GM23338 (cell line): ENCODE measurements around the gene CLOCK.

Experiments used
- CREB1 ChIP-seq: fragments of 250-450 bp; sonication (Bioruptor Pico); IDR thresholded peaks from 2 replicates; pipeline ENCODE4 v1.5.0; 2020; ENCODE audit warnings: low read depth, mild to moderate bottlenecking, moderate library complexity
- EZH2 ChIP-seq: fragments of 200-600 bp; sonication (generic); IDR thresholded peaks from one replicate; pipeline ENCODE4 v1.8.0; 2017; ENCODE audit warnings: antibody characterized with exemption, mild to moderate bottlenecking, low read depth; ENCODE audit not compliant: unreplicated experiment
- EZH2phosphoT487 ChIP-seq: fragments of 200-600 bp; sonication (generic); IDR thresholded peaks from one replicate; pipeline ENCODE4 v1.8.1; 2018; ENCODE audit warnings: antibody characterized with exemption; ENCODE audit not compliant: unreplicated experiment
- JUNB ChIP-seq: IDR thresholded peaks from one replicate; pipeline ENCODE4 v1.6.1; 2016; ENCODE audit warnings: antibody characterized with exemption; ENCODE audit not compliant: unreplicated experiment
- NANOG ChIP-seq: IDR thresholded peaks from 2 replicates; pipeline ENCODE4 v1.6.1; 2016; ENCODE audit warnings: antibody characterized with exemption, borderline replicate concordance
- POLR2AphosphoS5 ChIP-seq: IDR thresholded peaks from 2 replicates; pipeline ENCODE4 v1.6.1; 2016; ENCODE audit warnings: antibody characterized with exemption, low read depth
- ZNF331 ChIP-seq: fragments of 250-450 bp; sonication (Bioruptor Pico); IDR thresholded peaks from 2 replicates; pipeline ENCODE4 v1.5.0; 2020; ENCODE audit warnings: low read depth, mild to moderate bottlenecking, moderate library complexity
- TF ChIP-seq, protein P1 (sequence below), 2 experiments: fragments of 200-600 bp in 1 of 2; sonication (generic) in 1 of 2; conservative IDR thresholded peaks; 2 replicates each; pipeline versions ENCODE4 v1.5.1 to v1.6.1; 2016 to 2017; ENCODE audit warnings: antibody characterized with exemption in 2 of 2, low read depth in 2 of 2, mild to moderate bottlenecking in 2 of 2, moderate library complexity in 1 of 2
- TF ChIP-seq, protein P2 (sequence below): IDR thresholded peaks from one replicate; pipeline ENCODE4 v1.6.1; 2018; ENCODE audit warnings: antibody characterized with exemption; ENCODE audit not compliant: unreplicated experiment
- TF ChIP-seq, protein P3 (sequence below): IDR thresholded peaks from 2 replicates; pipeline ENCODE4 v1.6.1; 2016; ENCODE audit warnings: antibody characterized with exemption

DNA sequence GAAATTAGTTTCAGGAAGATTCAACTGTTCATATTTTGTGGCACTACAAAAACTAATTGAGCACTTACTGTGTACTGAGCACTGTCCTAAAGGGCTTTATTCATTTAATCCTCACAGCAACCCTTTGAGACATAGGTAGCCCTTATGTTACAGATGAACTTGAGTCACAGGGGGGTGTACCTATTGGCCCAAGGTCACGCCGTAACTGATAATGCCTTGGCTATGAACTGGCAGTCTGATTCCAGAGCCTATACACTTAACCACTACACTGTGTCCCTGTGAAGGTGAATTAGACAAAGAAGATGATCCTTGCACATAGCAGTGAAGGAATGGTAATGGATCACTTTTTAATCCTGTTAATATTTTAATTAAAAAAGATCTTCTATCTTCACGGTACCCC, 138.9 kb downstream of the CLOCK start:
- TF ChIP-seq, protein P1, sequence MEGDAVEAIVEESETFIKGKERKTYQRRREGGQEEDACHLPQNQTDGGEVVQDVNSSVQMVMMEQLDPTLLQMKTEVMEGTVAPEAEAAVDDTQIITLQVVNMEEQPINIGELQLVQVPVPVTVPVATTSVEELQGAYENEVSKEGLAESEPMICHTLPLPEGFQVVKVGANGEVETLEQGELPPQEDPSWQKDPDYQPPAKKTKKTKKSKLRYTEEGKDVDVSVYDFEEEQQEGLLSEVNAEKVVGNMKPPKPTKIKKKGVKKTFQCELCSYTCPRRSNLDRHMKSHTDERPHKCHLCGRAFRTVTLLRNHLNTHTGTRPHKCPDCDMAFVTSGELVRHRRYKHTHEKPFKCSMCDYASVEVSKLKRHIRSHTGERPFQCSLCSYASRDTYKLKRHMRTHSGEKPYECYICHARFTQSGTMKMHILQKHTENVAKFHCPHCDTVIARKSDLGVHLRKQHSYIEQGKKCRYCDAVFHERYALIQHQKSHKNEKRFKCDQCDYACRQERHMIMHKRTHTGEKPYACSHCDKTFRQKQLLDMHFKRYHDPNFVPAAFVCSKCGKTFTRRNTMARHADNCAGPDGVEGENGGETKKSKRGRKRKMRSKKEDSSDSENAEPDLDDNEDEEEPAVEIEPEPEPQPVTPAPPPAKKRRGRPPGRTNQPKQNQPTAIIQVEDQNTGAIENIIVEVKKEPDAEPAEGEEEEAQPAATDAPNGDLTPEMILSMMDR (conservative IDR thresholded peaks at IDR 0.05; ENCODE audit: low read depth in 2 of 2), result no peak
- TF ChIP-seq EZH2, result no peak
- TF ChIP-seq, protein P2, sequence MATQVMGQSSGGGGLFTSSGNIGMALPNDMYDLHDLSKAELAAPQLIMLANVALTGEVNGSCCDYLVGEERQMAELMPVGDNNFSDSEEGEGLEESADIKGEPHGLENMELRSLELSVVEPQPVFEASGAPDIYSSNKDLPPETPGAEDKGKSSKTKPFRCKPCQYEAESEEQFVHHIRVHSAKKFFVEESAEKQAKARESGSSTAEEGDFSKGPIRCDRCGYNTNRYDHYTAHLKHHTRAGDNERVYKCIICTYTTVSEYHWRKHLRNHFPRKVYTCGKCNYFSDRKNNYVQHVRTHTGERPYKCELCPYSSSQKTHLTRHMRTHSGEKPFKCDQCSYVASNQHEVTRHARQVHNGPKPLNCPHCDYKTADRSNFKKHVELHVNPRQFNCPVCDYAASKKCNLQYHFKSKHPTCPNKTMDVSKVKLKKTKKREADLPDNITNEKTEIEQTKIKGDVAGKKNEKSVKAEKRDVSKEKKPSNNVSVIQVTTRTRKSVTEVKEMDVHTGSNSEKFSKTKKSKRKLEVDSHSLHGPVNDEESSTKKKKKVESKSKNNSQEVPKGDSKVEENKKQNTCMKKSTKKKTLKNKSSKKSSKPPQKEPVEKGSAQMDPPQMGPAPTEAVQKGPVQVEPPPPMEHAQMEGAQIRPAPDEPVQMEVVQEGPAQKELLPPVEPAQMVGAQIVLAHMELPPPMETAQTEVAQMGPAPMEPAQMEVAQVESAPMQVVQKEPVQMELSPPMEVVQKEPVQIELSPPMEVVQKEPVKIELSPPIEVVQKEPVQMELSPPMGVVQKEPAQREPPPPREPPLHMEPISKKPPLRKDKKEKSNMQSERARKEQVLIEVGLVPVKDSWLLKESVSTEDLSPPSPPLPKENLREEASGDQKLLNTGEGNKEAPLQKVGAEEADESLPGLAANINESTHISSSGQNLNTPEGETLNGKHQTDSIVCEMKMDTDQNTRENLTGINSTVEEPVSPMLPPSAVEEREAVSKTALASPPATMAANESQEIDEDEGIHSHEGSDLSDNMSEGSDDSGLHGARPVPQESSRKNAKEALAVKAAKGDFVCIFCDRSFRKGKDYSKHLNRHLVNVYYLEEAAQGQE, result no peak
- no peak for TF ChIP-seq CREB1 (CRISPR knock-in tag)
- no peak for TF ChIP-seq JUNB
- no peak for TF ChIP-seq POLR2AphosphoS5
- TF ChIP-seq EZH2phosphoT487, result no peak
- no peak for TF ChIP-seq NANOG
- TF ChIP-seq, protein P3, sequence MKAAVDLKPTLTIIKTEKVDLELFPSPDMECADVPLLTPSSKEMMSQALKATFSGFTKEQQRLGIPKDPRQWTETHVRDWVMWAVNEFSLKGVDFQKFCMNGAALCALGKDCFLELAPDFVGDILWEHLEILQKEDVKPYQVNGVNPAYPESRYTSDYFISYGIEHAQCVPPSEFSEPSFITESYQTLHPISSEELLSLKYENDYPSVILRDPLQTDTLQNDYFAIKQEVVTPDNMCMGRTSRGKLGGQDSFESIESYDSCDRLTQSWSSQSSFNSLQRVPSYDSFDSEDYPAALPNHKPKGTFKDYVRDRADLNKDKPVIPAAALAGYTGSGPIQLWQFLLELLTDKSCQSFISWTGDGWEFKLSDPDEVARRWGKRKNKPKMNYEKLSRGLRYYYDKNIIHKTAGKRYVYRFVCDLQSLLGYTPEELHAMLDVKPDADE, result no peak
- no peak for TF ChIP-seq ZNF331 (CRISPR knock-in tag)
